Measurements from ENCODE around the gene BCO2. TPM values are rescaled to one million over a fixed set of nuclear protein-coding genes. Genes with fewer than 3 reads are reported as not detected.

Gene BCO2
- total RNA-seq, 1 experiment from 2014 or later = 2.9 TPM

GRCh38 chr11:112227471-112227870, 52.2 kb downstream of the BCO2 start:
- Histone ChIP-seq H2AFZ (ENCODE audit: low read length) (no peak overlapping the region), H3K4me3 (ENCODE audit: low read length) (peak overlapping the region; percentile 93), H3K9me2 (replicated peaks; ENCODE audit: low read length) (no peaks in the 10 kb centered on the region), H3K4me1 (ENCODE audit: insufficient read depth, low read length) (peaks cover 32% of the 10 kb centered on the region), H3K27me3 (ENCODE audit: low read length) (no peaks in the 10 kb centered on the region), H3K27ac (ENCODE audit: low read length) (no peak overlapping the region), H3K4me2 (ENCODE audit: low read length) (peak overlapping the region; percentile 95), H3K36me3 (ENCODE audit: low read depth, low read length) (peaks cover 19% of the 10 kb centered on the region; the same call in 1 of the 2 replicates), H3K79me2 (ENCODE audit: low read length) (peaks cover 36% of the 10 kb centered on the region), H4K20me1 (ENCODE audit: low read length) (peaks cover 12% of the 10 kb centered on the region; the same call in 1 of the 2 replicates), H3K9ac (ENCODE audit: low read length) (peak overlapping the region; percentile 95), H3F3A (ENCODE audit: low read length, unreplicated experiment) (no peaks in the 10 kb centered on the region), H3K9me3 (ENCODE audit: low read length) (no peaks in the 10 kb centered on the region)
- ATAC-seq = no peak
- intact Hi-C loops (cut with micrococcal nuclease) = loop anchor here (2.0 to 5.0 kb wide), 2 partner anchors 19 to 65 kb away; partner anchors contain the start of gene IL18
- TF ChIP-seq CTCF (conservative IDR thresholded peaks at IDR 0.05; ENCODE audit: low read depth, low read length) = no peak
- TF ChIP-seq EZH2phosphoT487 (IDR thresholded peaks at IDR 0.05; ENCODE audit: borderline replicate concordance, low read length) = no peak
- TF ChIP-seq EZH2 (IDR thresholded peaks at IDR 0.05; ENCODE audit: low read length, unreplicated experiment) = no peak
- DNase-seq = no peak
- no TSS peak for BruUV-seq (replicated peaks)
- CTCF ChIA-PET = no interaction called here
- POLR2A ChIA-PET (ENCODE audit: unreplicated experiment) = no interaction called here

- Histone ChIP-seq H2AFZ (ENCODE audit: low read length) (no peak overlapping the region), H3K27me3 (ENCODE audit: low read length) (no peaks in the 10 kb centered on the region), H3K4me2 (ENCODE audit: low read length) (peak overlapping the region; percentile 95), H3K9ac (ENCODE audit: low read length) (no peak overlapping the region), H3F3A (ENCODE audit: low read length, unreplicated experiment) (no peaks in the 10 kb centered on the region), H3K79me2 (ENCODE audit: low read length) (peaks cover 36% of the 10 kb centered on the region), H4K20me1 (ENCODE audit: low read length) (peaks cover 12% of the 10 kb centered on the region; the same call in 1 of the 2 replicates), H3K4me3 (ENCODE audit: low read length) (peak overlapping the region; percentile 93; the same call in 1 of the 2 replicates), H3K9me3 (ENCODE audit: low read length) (no peaks in the 10 kb centered on the region), H3K27ac (ENCODE audit: low read length) (no peak overlapping the region), H3K36me3 (ENCODE audit: low read depth, low read length) (peaks cover 24% of the 10 kb centered on the region; the same call in 1 of the 2 replicates), H3K9me2 (replicated peaks; ENCODE audit: low read length) (no peaks in the 10 kb centered on the region), H3K4me1 (ENCODE audit: insufficient read depth, low read length) (peaks cover 24% of the 10 kb centered on the region)
- no TSS peak for BruUV-seq (replicated peaks)
- CTCF ChIA-PET = no interaction called here
- peak; percentile 3 for ATAC-seq
- intact Hi-C loops (cut with micrococcal nuclease) = loop anchor here (5.0 kb wide), 1 partner anchor 66 kb away; the partner anchor contains the start of gene IL18
- no peak for DNase-seq
- POLR2A ChIA-PET (ENCODE audit: unreplicated experiment) = no interaction called here
- TF ChIP-seq EZH2phosphoT487 (IDR thresholded peaks at IDR 0.05; ENCODE audit: borderline replicate concordance, low read length) (no peak), EZH2 (IDR thresholded peaks at IDR 0.05; ENCODE audit: low read length, unreplicated experiment) (no peak), CTCF (conservative IDR thresholded peaks at IDR 0.05; ENCODE audit: low read depth, low read length) (no peak)
Measured at GRCh38 chr11:112228706-112229105, 53.4 kb downstream of the BCO2 start.

GRCh38 chr11:112229159-112229558, 53.8 kb downstream of the BCO2 start:
- POLR2A ChIA-PET (ENCODE audit: unreplicated experiment) = interaction anchor here (0.6 kb wide), 1 partner anchor 50 kb away, joined by 30 read pairs; no protein-coding TSS in a partner anchor
- peak overlapping the region; percentile 95; the same call in 1 of the 2 replicates for H3K4me2 ChIP-seq (ENCODE audit: low read length)
- H3K79me2 ChIP-seq (ENCODE audit: low read length) = peaks cover 36% of the 10 kb centered on the region
- no peak overlapping the region for H2AFZ ChIP-seq (ENCODE audit: low read length)
- no peak overlapping the region for H3K9ac ChIP-seq (ENCODE audit: low read length)
- intact Hi-C loops (cut with micrococcal nuclease) = loop anchor here (5.0 kb wide), 1 partner anchor 67 kb away; the partner anchor contains the start of gene IL18
- no peak overlapping the region for H3K27ac ChIP-seq (ENCODE audit: low read length)
- no peak for TF ChIP-seq EZH2 (IDR thresholded peaks at IDR 0.05; ENCODE audit: low read length, unreplicated experiment)
- TF ChIP-seq EZH2phosphoT487 (IDR thresholded peaks at IDR 0.05; ENCODE audit: borderline replicate concordance, low read length) = no peak
- no peak for TF ChIP-seq CTCF (conservative IDR thresholded peaks at IDR 0.05; ENCODE audit: low read depth, low read length)
- ATAC-seq = no peak
- no peaks in the 10 kb centered on the region for H3K9me3 ChIP-seq (ENCODE audit: low read length)
- CTCF ChIA-PET = no interaction called here
- no TSS peak for BruUV-seq (replicated peaks)
- peaks cover 24% of the 10 kb centered on the region for H3K4me1 ChIP-seq (ENCODE audit: insufficient read depth, low read length)
- no peak overlapping the region for H3K4me3 ChIP-seq (ENCODE audit: low read length)
- H3K27me3 ChIP-seq (ENCODE audit: low read length) = no peaks in the 10 kb centered on the region
- peaks cover 12% of the 10 kb centered on the region; the same call in 1 of the 2 replicates for H4K20me1 ChIP-seq (ENCODE audit: low read length)
- H3K9me2 ChIP-seq (replicated peaks; ENCODE audit: low read length) = no peaks in the 10 kb centered on the region
- H3K36me3 ChIP-seq (ENCODE audit: low read depth, low read length) = peaks cover 24% of the 10 kb centered on the region; the same call in 1 of the 2 replicates
- H3F3A ChIP-seq (ENCODE audit: low read length, unreplicated experiment) = no peaks in the 10 kb centered on the region
- no peak for DNase-seq
